H9 (cell line): ENCODE data around the gene ARMC9. TPM values are rescaled to one million over a fixed set of nuclear protein-coding genes. Genes with fewer than 3 reads are reported as not detected.

Experiments used
- DNase-seq: peaks from one replicate; pipeline ENCODE4 v3.0.0-alpha.2; 2017
- H2AFZ ChIP-seq: one replicate; pipeline ENCODE4 v1.6.1; 2013; ENCODE audit warnings: mild to moderate bottlenecking, low read length, control low read depth, moderate library complexity
- H2AK5ac ChIP-seq: 2 replicates; pipeline ENCODE4 v1.6.1; 2013; ENCODE audit warnings: low read length, control low read depth, mixed read lengths; ENCODE audit not compliant: insufficient read length
- H2BK120ac ChIP-seq: one replicate; pipeline ENCODE4 v1.6.1; 2013; ENCODE audit warnings: low read depth, mild to moderate bottlenecking, low read length, control low read depth, inconsistent platforms; ENCODE audit not compliant: poor library complexity, severe bottlenecking
- H2BK12ac ChIP-seq: 2 replicates; pipeline ENCODE4 v1.6.1; 2013; ENCODE audit warnings: low read length, control low read depth, mixed read lengths, low read depth; ENCODE audit not compliant: insufficient read length
- H2BK15ac ChIP-seq: 2 replicates; pipeline ENCODE4 v1.6.1; 2013; ENCODE audit warnings: low read depth, low read length, control low read depth
- H2BK20ac ChIP-seq: one replicate; pipeline ENCODE4 v1.6.1; 2013; ENCODE audit warnings: low read depth, mild to moderate bottlenecking, low read length, control low read depth, inconsistent platforms; ENCODE audit not compliant: poor library complexity, severe bottlenecking
- H2BK5ac ChIP-seq: 2 replicates; pipeline ENCODE4 v1.6.1; 2013; ENCODE audit warnings: low read length, control low read depth, mixed read lengths; ENCODE audit not compliant: insufficient read length
- H3K14ac ChIP-seq: 2 replicates; pipeline ENCODE4 v1.6.1; 2013; ENCODE audit warnings: low read length, control low read depth; ENCODE audit not compliant: insufficient read depth
- H3K18ac ChIP-seq: 2 replicates; pipeline ENCODE4 v1.6.1; 2013; ENCODE audit warnings: low read depth, mild to moderate bottlenecking, mixed read lengths, low read length, control low read depth; ENCODE audit not compliant: insufficient read length
- H3K23ac ChIP-seq: 2 replicates; pipeline ENCODE4 v1.6.1; 2013; ENCODE audit warnings: low read length, control low read depth, mixed read lengths, low read depth; ENCODE audit not compliant: insufficient read length
- H3K23me2 ChIP-seq: 2 replicates; pipeline ENCODE4 v1.6.1; 2013; ENCODE audit warnings: low read depth, mild to moderate bottlenecking, mixed read lengths, low read length, control low read depth; ENCODE audit not compliant: insufficient read length, poor library complexity, severe bottlenecking
- H3K27ac ChIP-seq: 2 replicates; pipeline ENCODE4 v1.5.1; 2013; ENCODE audit warnings: low read length, control low read depth, mixed read lengths, low read depth; ENCODE audit not compliant: insufficient read length
- H3K27me3 ChIP-seq: 2 replicates; pipeline ENCODE4 v1.6.1; 2013; ENCODE audit warnings: low read length, control low read depth, inconsistent platforms; ENCODE audit not compliant: insufficient read depth
- H3K4ac ChIP-seq: 2 replicates; pipeline ENCODE4 v1.6.1; 2013; ENCODE audit warnings: low read depth, mild to moderate bottlenecking, control low read depth, inconsistent platforms, low read length, moderate library complexity
- H3K4me1 ChIP-seq: 2 replicates; pipeline ENCODE4 v1.6.1; 2013; ENCODE audit warnings: low read length, control low read depth, inconsistent platforms; ENCODE audit not compliant: insufficient read depth
- H3K4me2 ChIP-seq: 2 replicates; pipeline ENCODE4 v1.6.1; 2013; ENCODE audit warnings: low read length, control low read depth, mixed read lengths; ENCODE audit not compliant: insufficient read length, insufficient read depth
- H3K56ac ChIP-seq: 2 replicates; pipeline ENCODE4 v1.6.1; 2013; ENCODE audit warnings: low read depth, mild to moderate bottlenecking, mixed read lengths, low read length, control low read depth; ENCODE audit not compliant: insufficient read length
- H3K79me1 ChIP-seq: 2 replicates; pipeline ENCODE4 v1.6.1; 2013; ENCODE audit warnings: low read depth, mild to moderate bottlenecking, moderate library complexity, low read length, control low read depth, inconsistent platforms; ENCODE audit not compliant: insufficient read depth, poor library complexity, severe bottlenecking
- H3K79me2 ChIP-seq: 2 replicates; pipeline ENCODE4 v1.6.1; 2013; ENCODE audit warnings: low read length, control low read depth, inconsistent platforms; ENCODE audit not compliant: insufficient read depth
- H3K9ac ChIP-seq: 2 replicates; pipeline ENCODE4 v1.6.1; 2013; ENCODE audit warnings: low read length, control low read depth, mixed read lengths; ENCODE audit not compliant: insufficient read length; ENCODE audit errors: extremely low read depth
- H3K9me3 ChIP-seq: one replicate; pipeline ENCODE4 v1.6.1; 2013; ENCODE audit warnings: low read depth, low read length, inconsistent platforms; ENCODE audit not compliant: control insufficient read depth
- H3T11ph ChIP-seq: one replicate; pipeline ENCODE4 v1.6.1; 2013; ENCODE audit warnings: mild to moderate bottlenecking, low read length, control low read depth, inconsistent platforms
- H4K20me1 ChIP-seq: one replicate; pipeline ENCODE4 v1.6.1; 2013; ENCODE audit not compliant: control insufficient read depth, insufficient read length, insufficient read depth
- H4K5ac ChIP-seq: 2 replicates; pipeline ENCODE4 v1.6.1; 2013; ENCODE audit warnings: low read depth, mild to moderate bottlenecking, mixed read lengths, low read length, control low read depth; ENCODE audit not compliant: insufficient read length
- H4K8ac ChIP-seq: replicated peaks from 2 replicates; pipeline ENCODE4 v1.6.1; 2013; ENCODE audit warnings: low read length, control low read depth, mixed read lengths, low read depth; ENCODE audit not compliant: insufficient read length
- H4K91ac ChIP-seq: 2 replicates; pipeline ENCODE4 v1.6.1; 2013; ENCODE audit warnings: low read depth, mild to moderate bottlenecking, moderate library complexity, mixed read lengths, low read length, control low read depth; ENCODE audit not compliant: insufficient read length
- H3K27ac Mint-ChIP-seq, 3 experiments: 2 replicates in 2 of 3; 3 replicates in 1 of 3; pipeline ENCODE4 v1.8.0; 2020 to 2021; ENCODE audit warnings: mixed read lengths in 3 of 3, mild to moderate bottlenecking in 1 of 3, moderate library complexity in 1 of 3
- H3K27me3 Mint-ChIP-seq: 2 replicates; pipeline ENCODE4 v1.8.0; 2021; ENCODE audit warnings: low read depth, mild to moderate bottlenecking, moderate library complexity, mixed read lengths
- H3K36me3 Mint-ChIP-seq, 3 experiments: 2 replicates in 2 of 3; 3 replicates in 1 of 3; pipeline ENCODE4 v1.8.0; 2020 to 2021; ENCODE audit warnings: low read depth in 3 of 3, mixed read lengths in 3 of 3; ENCODE audit not compliant: insufficient read depth in 1 of 3
- H3K4me1 Mint-ChIP-seq, 2 experiments: 2 replicates each; pipeline ENCODE4 v1.8.0; 2020; ENCODE audit warnings: mixed read lengths in 2 of 2
- H3K4me3 Mint-ChIP-seq, 2 experiments: 2 replicates in 1 of 2; 3 replicates in 1 of 2; pipeline ENCODE4 v1.8.0; 2020 to 2021; ENCODE audit warnings: mild to moderate bottlenecking in 2 of 2, mixed read lengths in 2 of 2, moderate library complexity in 1 of 2
- H3K9me3 Mint-ChIP-seq, 2 experiments: 2 replicates in 1 of 2; 3 replicates in 1 of 2; pipeline ENCODE4 v1.8.0; 2020; ENCODE audit warnings: mild to moderate bottlenecking in 2 of 2, mixed read lengths in 2 of 2, moderate library complexity in 1 of 2
- WGBS: extraction: QIAGEN DNeasy Blood & Tissue Kit; methylation state at CpG from one replicate; pipeline ENCODE4 v1.1.7; 2013; ENCODE audit warnings: missing lambda C conversion rate, low lambda C conversion rate, mixed read lengths; ENCODE audit not compliant: insufficient read length; ENCODE audit errors: extremely low coverage; 5-methylcytosine and 5-hydroxymethylcytosine counted together
- total RNA-seq: library from RNA; stranded (reverse); gene quantifications from 2 replicates; pipeline ENCODE4 v1.2.1, GENCODE V29; 2021
- TF ChIP-seq, protein P1 (sequence below): fragments of 200-600 bp; sonication (generic); conservative IDR thresholded peaks from 3 replicates; pipeline ENCODE4 v1.8.0; 2021; ENCODE audit warnings: antibody characterized with exemption, mild to moderate bottlenecking

ARMC9 gene
- total RNA-seq, 1 experiment from 2014 or later = 37.6 TPM

GRCh38 chr2:231360401-231360800 lies 162.0 kb downstream of the ARMC9 start:
- Histone ChIP-seq H2AK5ac (no peak overlapping the region), H4K20me1 (no peaks in the 10 kb centered on the region), H3K14ac (peak overlapping the region; percentile 21; the same call in 1 of the 2 replicates), H2AFZ (no peak overlapping the region), H4K91ac (no peak overlapping the region), H2BK15ac (no peak overlapping the region), H4K5ac (no peak overlapping the region), H3K27ac (no peak overlapping the region), H3K9me3 (no peaks in the 10 kb centered on the region), H3K27me3 (no peaks in the 10 kb centered on the region), H3K56ac (no peak overlapping the region), H3K23me2 (no peaks in the 10 kb centered on the region), H3K18ac (no peak overlapping the region), H3K79me1 (no peaks in the 10 kb centered on the region), H3T11ph (no peak overlapping the region), H3K4me1 (peaks cover under 1% of the 10 kb centered on the region; the same call in 1 of the 2 replicates), H2BK5ac (no peak overlapping the region), H3K4ac (no peak overlapping the region), H2BK20ac (no peak overlapping the region), H3K4me2 (no peak overlapping the region), H2BK12ac (no peak overlapping the region), H4K8ac (no peak overlapping the region), H3K79me2 (no peaks in the 10 kb centered on the region), H3K9ac (no peak overlapping the region), H3K23ac (no peak overlapping the region), H2BK120ac (no peak overlapping the region)
- TF ChIP-seq, protein P1, sequence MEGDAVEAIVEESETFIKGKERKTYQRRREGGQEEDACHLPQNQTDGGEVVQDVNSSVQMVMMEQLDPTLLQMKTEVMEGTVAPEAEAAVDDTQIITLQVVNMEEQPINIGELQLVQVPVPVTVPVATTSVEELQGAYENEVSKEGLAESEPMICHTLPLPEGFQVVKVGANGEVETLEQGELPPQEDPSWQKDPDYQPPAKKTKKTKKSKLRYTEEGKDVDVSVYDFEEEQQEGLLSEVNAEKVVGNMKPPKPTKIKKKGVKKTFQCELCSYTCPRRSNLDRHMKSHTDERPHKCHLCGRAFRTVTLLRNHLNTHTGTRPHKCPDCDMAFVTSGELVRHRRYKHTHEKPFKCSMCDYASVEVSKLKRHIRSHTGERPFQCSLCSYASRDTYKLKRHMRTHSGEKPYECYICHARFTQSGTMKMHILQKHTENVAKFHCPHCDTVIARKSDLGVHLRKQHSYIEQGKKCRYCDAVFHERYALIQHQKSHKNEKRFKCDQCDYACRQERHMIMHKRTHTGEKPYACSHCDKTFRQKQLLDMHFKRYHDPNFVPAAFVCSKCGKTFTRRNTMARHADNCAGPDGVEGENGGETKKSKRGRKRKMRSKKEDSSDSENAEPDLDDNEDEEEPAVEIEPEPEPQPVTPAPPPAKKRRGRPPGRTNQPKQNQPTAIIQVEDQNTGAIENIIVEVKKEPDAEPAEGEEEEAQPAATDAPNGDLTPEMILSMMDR = peak; percentile 43; the same call in 2 of the 3 replicates
- Mint-ChIP-seq H3K4me3 (no peak overlapping the region), H3K36me3 (peaks cover 3 to 9% (median 5%) of the 10 kb centered on the region in 3 experiments; a peak in 5 of 7 replicates), H3K27me3 (no peaks in the 10 kb centered on the region; the same call in 1 of the 2 replicates), H3K9me3 (no peaks in the 10 kb centered on the region), H3K27ac (peak overlapping the region in 2 of 3 experiments; percentile 27 to 57; a peak in 2 of 7 replicates), H3K4me1 (peaks cover 41 to 50% of the 10 kb centered on the region in 2 experiments)
- no CpG with 5 or more reads among the region's 11 CpGs for WGBS
- DNase-seq = peak; percentile 68
